ENCODE data around the gene SLC29A4.

The SLC29A4 gene

DNA sequence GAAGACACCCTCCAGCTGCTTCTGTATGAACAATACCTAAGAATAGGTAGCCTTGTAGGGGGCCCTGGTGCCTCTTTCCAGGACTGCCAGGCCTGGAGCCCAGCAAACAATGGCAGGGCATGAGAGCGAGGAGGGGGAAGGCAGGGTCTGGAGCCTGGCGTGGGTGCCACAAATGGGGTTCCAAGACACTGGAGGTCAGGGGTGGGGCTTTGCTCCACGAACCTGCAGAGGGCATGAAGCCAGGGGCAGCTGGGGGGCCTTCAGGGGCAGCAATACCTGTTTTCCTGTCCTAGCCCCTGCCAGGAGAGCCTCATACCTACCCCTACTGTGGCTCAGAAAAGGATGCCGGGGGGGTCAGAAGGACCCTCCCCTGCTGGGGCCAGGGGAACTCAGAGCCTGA, 61.6 kb downstream of the SLC29A4 start:
- Histone ChIP-seq H3K9ac (ENCODE audit: low read length) (no peak overlapping the region), H2AFZ (ENCODE audit: low read length) (no peak overlapping the region), H3K9me3 (ENCODE audit: low read length) (peaks cover 10% of the 10 kb centered on the region), H3K9me2 (ENCODE audit: low read depth, low read length) (no peaks in the 10 kb centered on the region), H3K79me2 (ENCODE audit: insufficient read depth, low read length) (no peaks in the 10 kb centered on the region), H3K4me1 (ENCODE audit: insufficient read depth, low read length, severe bottlenecking) (no peaks in the 10 kb centered on the region), H3F3A (ENCODE audit: insufficient read depth, low read length) (no peaks in the 10 kb centered on the region), H3K27me3 (ENCODE audit: insufficient read depth, low read length) (no peaks in the 10 kb centered on the region), H4K20me1 (ENCODE audit: insufficient read depth, low read length) (no peaks in the 10 kb centered on the region), H3K27ac (ENCODE audit: low read depth, low read length, poor library complexity, severe bottlenecking) (no peak overlapping the region), H3K4me3 (ENCODE audit: low read depth, low read length, poor library complexity, severe bottlenecking) (no peak overlapping the region), H3K4me2 (ENCODE audit: low read length) (no peak overlapping the region), H3K36me3 (ENCODE audit: insufficient read depth, low read length) (peaks cover 51% of the 10 kb centered on the region)
- no peak for TF ChIP-seq CTCF (IDR thresholded peaks at IDR 0.05; ENCODE audit: low read length)
- no peak for TF ChIP-seq EZH2 (IDR thresholded peaks at IDR 0.05; ENCODE audit: borderline replicate concordance, low read length)

- no peak overlapping the region for H2AFZ ChIP-seq (ENCODE audit: low read length)
- no peak overlapping the region for H3K4me3 ChIP-seq (ENCODE audit: low read depth, low read length, poor library complexity, severe bottlenecking)
- no peak for TF ChIP-seq CTCF (IDR thresholded peaks at IDR 0.05; ENCODE audit: low read length)
- no peak for TF ChIP-seq EZH2 (IDR thresholded peaks at IDR 0.05; ENCODE audit: borderline replicate concordance, low read length)
- peaks cover 10% of the 10 kb centered on the region for H3K9me3 ChIP-seq (ENCODE audit: low read length)
- H3K27ac ChIP-seq (ENCODE audit: low read depth, low read length, poor library complexity, severe bottlenecking) = no peak overlapping the region
- no peaks in the 10 kb centered on the region for H3K79me2 ChIP-seq (ENCODE audit: insufficient read depth, low read length)
- H3K4me2 ChIP-seq (ENCODE audit: low read length) = no peak overlapping the region
- H3K27me3 ChIP-seq (ENCODE audit: insufficient read depth, low read length) = no peaks in the 10 kb centered on the region
- no peaks in the 10 kb centered on the region for H4K20me1 ChIP-seq (ENCODE audit: insufficient read depth, low read length)
- peaks cover 44% of the 10 kb centered on the region for H3K36me3 ChIP-seq (ENCODE audit: insufficient read depth, low read length)
- H3K9me2 ChIP-seq (ENCODE audit: low read depth, low read length) = no peaks in the 10 kb centered on the region
- H3K9ac ChIP-seq (ENCODE audit: low read length) = no peak overlapping the region
- no peaks in the 10 kb centered on the region for H3F3A ChIP-seq (ENCODE audit: insufficient read depth, low read length)
- H3K4me1 ChIP-seq (ENCODE audit: insufficient read depth, low read length, severe bottlenecking) = no peaks in the 10 kb centered on the region
Measured at GRCh38 chr7:5345171-5345570, 62.4 kb downstream of the SLC29A4 start.

- no peak overlapping the region for H3K4me3 ChIP-seq (ENCODE audit: low read depth, low read length, poor library complexity, severe bottlenecking)
Measured at GRCh38 chr7:5345671-5346070, 62.9 kb downstream of the SLC29A4 start.

More at GRCh38 chr7:5345671-5346070, 62.9 kb downstream of the SLC29A4 start:
- Histone ChIP-seq H3K27ac (ENCODE audit: low read depth, low read length, poor library complexity, severe bottlenecking) (no peak overlapping the region), H2AFZ (ENCODE audit: low read length) (no peak overlapping the region), H3F3A (ENCODE audit: insufficient read depth, low read length) (no peaks in the 10 kb centered on the region), H3K4me1 (ENCODE audit: insufficient read depth, low read length, severe bottlenecking) (no peaks in the 10 kb centered on the region), H3K4me2 (ENCODE audit: low read length) (no peak overlapping the region), H3K79me2 (ENCODE audit: insufficient read depth, low read length) (no peaks in the 10 kb centered on the region), H3K9me3 (ENCODE audit: low read length) (peaks cover 10% of the 10 kb centered on the region), H4K20me1 (ENCODE audit: insufficient read depth, low read length) (no peaks in the 10 kb centered on the region), H3K9me2 (ENCODE audit: low read depth, low read length) (no peaks in the 10 kb centered on the region), H3K27me3 (ENCODE audit: insufficient read depth, low read length) (no peaks in the 10 kb centered on the region), H3K9ac (ENCODE audit: low read length) (no peak overlapping the region), H3K36me3 (ENCODE audit: insufficient read depth, low read length) (peaks cover 40% of the 10 kb centered on the region)
- TF ChIP-seq CTCF (IDR thresholded peaks at IDR 0.05; ENCODE audit: low read length) (no peak), EZH2 (IDR thresholded peaks at IDR 0.05; ENCODE audit: borderline replicate concordance, low read length) (no peak)

All from OCI-LY1 (cell line).